Nephron progenitor cell (in vitro differentiated cells): Measurements from ENCODE around the gene HSDL1.

Experiments
- DNase-seq: peaks from one replicate; pipeline ENCODE4 v3.0.0; 2021
- H3K27ac Mint-ChIP-seq: 2 replicates; pipeline ENCODE4 v1.8.0; 2021; ENCODE audit warnings: mild to moderate bottlenecking, moderate library complexity, mixed read lengths
- H3K27me3 Mint-ChIP-seq: 2 replicates; pipeline ENCODE4 v1.8.0; 2021; ENCODE audit warnings: mild to moderate bottlenecking, low read depth, mixed read lengths; ENCODE audit not compliant: poor library complexity
- H3K36me3 Mint-ChIP-seq: 2 replicates; pipeline ENCODE4 v1.8.0; 2021; ENCODE audit warnings: low read depth, mixed read lengths
- H3K4me1 Mint-ChIP-seq: 2 replicates; pipeline ENCODE4 v1.8.0; 2021; ENCODE audit warnings: mixed read lengths
- H3K4me3 Mint-ChIP-seq: 2 replicates; pipeline ENCODE4 v1.8.0; 2021; ENCODE audit warnings: mild to moderate bottlenecking, moderate library complexity, mixed read lengths
- H3K9me3 Mint-ChIP-seq: 2 replicates; pipeline ENCODE4 v1.8.0; 2021; ENCODE audit warnings: mild to moderate bottlenecking, moderate library complexity, mixed read lengths
- TF ChIP-seq, protein P1 (sequence below): fragments of 200-600 bp; sonication (generic); IDR thresholded peaks from 2 replicates; pipeline ENCODE4 v1.5.0; 2021; ENCODE audit warnings: antibody characterized with exemption

HSDL1 gene

DNA sequence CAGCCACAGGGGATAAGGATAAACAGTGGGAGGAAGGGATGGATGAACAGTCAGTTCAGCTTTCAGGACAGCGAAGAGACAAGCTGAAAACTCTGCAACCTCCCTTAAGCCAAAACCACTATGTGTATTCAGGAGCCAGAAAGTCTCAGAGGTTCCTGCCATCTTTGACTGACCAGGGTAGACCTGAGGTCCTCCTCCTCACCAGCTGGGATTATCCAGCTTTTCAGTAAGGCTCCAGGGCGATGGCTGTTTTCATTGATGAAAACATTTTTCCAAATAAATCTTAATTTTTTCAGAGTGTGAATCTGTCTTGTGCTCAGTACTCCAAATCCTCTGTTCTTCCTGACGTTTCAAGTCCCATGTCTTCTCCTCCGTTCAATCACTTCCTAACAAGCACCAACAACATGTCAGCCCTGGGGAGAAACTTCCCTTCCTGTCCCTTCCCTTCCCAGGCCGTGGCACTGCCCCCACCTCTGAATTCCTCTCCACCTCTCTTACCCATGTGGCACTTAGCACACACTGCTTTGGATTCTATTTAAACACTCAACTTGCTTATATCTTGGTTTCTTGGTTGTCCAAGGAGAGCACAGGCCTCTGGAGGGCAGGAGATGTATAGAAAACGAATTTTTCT, 5.2 kb downstream of the HSDL1 start:
- DNase-seq: no peak
- H3K27me3 Mint-ChIP-seq: no peaks in the 10 kb centered on the region
- peaks cover 81% of the 10 kb centered on the region for H3K4me1 Mint-ChIP-seq
- H3K27ac Mint-ChIP-seq: peak overlapping the region; percentile 78
- H3K9me3 Mint-ChIP-seq: peaks cover 29% of the 10 kb centered on the region
- H3K36me3 Mint-ChIP-seq: peaks cover 41% of the 10 kb centered on the region
- H3K4me3 Mint-ChIP-seq: peak overlapping the region; percentile 81
- TF ChIP-seq, protein P1, sequence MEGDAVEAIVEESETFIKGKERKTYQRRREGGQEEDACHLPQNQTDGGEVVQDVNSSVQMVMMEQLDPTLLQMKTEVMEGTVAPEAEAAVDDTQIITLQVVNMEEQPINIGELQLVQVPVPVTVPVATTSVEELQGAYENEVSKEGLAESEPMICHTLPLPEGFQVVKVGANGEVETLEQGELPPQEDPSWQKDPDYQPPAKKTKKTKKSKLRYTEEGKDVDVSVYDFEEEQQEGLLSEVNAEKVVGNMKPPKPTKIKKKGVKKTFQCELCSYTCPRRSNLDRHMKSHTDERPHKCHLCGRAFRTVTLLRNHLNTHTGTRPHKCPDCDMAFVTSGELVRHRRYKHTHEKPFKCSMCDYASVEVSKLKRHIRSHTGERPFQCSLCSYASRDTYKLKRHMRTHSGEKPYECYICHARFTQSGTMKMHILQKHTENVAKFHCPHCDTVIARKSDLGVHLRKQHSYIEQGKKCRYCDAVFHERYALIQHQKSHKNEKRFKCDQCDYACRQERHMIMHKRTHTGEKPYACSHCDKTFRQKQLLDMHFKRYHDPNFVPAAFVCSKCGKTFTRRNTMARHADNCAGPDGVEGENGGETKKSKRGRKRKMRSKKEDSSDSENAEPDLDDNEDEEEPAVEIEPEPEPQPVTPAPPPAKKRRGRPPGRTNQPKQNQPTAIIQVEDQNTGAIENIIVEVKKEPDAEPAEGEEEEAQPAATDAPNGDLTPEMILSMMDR: no peak

DNA sequence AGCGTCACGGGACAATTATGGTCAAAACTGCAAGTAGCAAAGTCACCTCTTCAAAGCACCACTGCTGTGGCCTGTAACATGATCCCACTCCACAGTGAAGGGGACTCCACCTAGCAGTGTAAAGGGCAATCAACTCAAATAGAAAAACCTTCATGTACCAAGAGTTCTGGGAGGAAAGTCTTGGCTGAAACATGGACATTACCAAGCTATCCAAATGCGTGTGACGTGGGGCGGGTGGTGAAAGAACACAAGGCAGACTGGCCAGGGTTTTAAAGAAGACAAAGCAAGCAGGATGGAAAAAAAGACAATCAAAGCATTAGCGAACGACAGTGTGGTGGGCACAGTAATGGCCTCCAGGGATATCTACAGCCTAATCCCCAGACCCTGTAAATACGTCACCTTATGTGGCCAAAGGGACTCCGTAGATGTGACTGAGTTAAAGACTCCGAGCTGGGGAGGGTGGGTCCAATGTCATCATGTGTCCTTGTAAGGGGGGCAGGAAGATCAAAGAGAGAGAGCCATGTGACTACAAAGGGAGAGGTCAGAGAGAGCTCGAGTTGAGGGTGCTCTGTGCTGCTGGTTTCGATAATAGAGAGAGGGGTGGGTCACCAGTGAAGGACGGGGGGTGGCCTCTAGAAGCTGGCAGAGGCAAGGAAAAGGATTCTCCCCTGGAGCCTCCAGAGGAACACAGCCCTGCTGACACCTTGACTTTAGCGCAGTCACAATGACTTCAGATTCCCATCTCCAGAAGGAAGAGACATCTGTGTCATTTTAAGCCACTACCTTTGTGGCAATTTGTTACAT, 6.0 kb downstream of the HSDL1 start:
- Mint-ChIP-seq H3K4me1 (peaks cover 84% of the 10 kb centered on the region), H3K4me3 (peak overlapping the region; percentile 81), H3K36me3 (peaks cover 49% of the 10 kb centered on the region), H3K9me3 (peaks cover 25% of the 10 kb centered on the region), H3K27ac (peak overlapping the region; percentile 78), H3K27me3 (no peaks in the 10 kb centered on the region)
- TF ChIP-seq, protein P1: no peak
- DNase-seq: no peak

DNA sequence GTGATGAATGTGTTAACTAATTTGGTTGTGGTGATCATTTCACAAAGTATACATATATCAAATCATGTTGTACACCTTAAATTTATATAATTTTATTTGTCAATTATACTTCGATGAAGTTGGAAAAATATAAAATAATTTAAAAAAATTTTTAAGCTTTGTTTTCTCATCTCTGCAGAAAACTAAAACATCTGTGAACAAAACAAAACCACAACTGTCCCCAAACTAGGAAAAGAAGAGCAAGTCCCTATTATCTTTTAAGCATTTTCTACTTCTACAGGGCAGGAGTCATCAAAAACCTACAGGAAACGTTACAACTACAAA, 6.5 kb downstream of the HSDL1 start:
- no peak overlapping the region for H3K27ac Mint-ChIP-seq
- no peaks in the 10 kb centered on the region for H3K27me3 Mint-ChIP-seq
- H3K4me3 Mint-ChIP-seq: peak overlapping the region; percentile 81
- peaks cover 52% of the 10 kb centered on the region for H3K36me3 Mint-ChIP-seq
- H3K4me1 Mint-ChIP-seq: peaks cover 84% of the 10 kb centered on the region
- DNase-seq: no peak
- TF ChIP-seq, protein P1: no peak
- peaks cover 22% of the 10 kb centered on the region for H3K9me3 Mint-ChIP-seq

DNA sequence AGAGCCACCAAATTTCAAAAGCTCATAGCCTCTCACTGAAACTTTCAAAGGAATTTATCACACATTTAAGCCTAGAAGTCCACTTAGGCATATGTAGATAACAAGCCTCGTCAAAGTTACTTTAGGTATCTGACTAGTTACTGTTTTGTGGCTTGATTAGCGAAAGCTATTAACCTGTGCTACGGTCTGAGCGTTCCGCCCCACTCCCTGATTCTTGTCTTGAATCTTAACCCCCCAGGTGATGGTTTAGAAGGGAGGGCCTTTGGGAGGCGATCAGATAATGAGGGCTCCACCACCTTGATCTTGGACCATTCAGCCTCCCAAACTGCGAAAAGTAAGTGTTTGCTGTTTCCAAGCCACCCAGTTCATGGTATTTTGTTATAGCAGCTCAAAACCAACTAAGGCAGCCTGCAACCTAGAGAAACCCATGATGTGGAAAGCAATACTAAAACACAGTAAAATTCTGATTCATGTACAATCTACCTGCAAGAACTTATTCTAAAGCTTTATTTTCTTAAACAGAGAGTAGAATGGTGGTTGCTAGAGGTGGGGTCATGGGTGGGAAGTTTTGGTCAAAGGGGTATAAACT, 7.1 kb downstream of the HSDL1 start:
- TF ChIP-seq, protein P1: no peak
- Mint-ChIP-seq H3K27me3 (no peaks in the 10 kb centered on the region), H3K9me3 (peaks cover 17% of the 10 kb centered on the region), H3K4me1 (peaks cover 81% of the 10 kb centered on the region), H3K27ac (no peak overlapping the region), H3K36me3 (peaks cover 50% of the 10 kb centered on the region), H3K4me3 (peak overlapping the region; percentile 23)
- no peak for DNase-seq

DNA sequence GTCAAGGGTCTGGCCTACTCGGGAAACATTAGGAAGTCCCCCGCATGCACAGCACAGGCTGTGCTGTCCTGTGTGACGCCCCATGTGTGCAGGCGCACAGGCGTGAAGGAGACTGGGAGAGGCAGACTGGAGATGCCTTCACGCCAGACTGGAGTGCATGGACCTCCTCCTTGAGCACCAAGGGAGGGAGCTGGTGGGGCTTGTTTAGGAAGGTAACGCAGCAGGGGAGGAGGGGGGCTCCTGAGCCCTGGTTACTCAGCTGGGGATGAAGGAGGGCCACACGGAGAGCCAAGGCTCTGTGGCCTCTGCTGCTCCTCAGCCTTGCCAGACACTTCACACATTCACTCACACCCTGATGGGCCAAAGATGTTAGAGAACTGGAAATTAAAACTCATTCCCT, 7.7 kb downstream of the HSDL1 start:
- DNase-seq: peak; percentile 42
- H3K9me3 Mint-ChIP-seq: peaks cover 12% of the 10 kb centered on the region
- peaks cover 85% of the 10 kb centered on the region for H3K4me1 Mint-ChIP-seq
- H3K4me3 Mint-ChIP-seq: peak overlapping the region; percentile 40
- TF ChIP-seq, protein P1: no peak
- no peak overlapping the region for H3K27ac Mint-ChIP-seq
- H3K36me3 Mint-ChIP-seq: peaks cover 50% of the 10 kb centered on the region
- H3K27me3 Mint-ChIP-seq: no peaks in the 10 kb centered on the region
